HG03039 (cell line): ENCODE results near the gene ADAM19.
A peak's percentile ranks its signal among the peaks of the same experiment; 100 is the strongest.

ENCODE experiments used
- ATAC-seq: cut with Tn5 transposase; IDR thresholded peaks from one replicate; pipeline ENCODE4 v1.9.1; 2021; ENCODE audit warnings: mild to moderate bottlenecking, moderate library complexity; ENCODE audit not compliant: unreplicated experiment

Gene ADAM19

DNA sequence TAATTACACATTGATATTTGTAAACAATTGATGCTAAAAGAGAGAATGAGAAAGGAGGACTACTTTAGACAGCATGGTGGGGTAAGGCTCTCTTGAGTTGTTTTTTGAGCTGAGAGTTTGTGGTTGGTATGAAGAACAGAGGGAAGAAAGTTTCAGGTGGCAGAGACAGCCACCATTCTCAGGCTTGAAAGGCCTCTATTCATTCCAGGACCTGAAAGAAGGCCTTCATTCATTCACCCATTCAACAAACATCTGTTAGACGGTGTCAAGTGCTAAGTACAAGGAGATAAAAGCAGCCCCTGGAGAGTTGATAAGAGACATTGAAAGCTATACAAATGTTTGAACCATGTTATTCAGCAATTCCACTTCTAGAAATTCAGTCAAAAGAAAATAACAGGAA is 21.7 kb upstream of the ADAM19 start:
- ATAC-seq = no peak

DNA sequence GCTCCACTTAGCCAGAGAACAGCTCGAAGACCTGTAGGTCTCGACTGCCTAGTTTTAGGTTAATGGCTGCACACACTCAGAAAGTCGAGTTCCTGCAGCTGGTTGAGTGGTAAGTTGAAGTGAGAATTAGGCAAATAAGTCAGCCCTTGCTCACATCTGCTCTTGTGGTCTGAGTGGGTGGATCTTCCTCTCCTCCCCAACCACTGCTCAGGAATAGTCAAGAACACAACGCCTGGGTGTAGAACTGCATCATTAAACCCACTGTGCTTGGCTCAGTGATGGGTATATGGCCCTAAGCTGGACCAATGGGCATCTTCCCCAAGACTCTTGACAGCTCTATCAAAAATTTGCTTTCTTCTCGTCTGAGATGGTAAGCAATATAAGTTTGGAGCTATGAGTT is 20.9 kb upstream of the ADAM19 start:
- ATAC-seq = peak; percentile 68

DNA sequence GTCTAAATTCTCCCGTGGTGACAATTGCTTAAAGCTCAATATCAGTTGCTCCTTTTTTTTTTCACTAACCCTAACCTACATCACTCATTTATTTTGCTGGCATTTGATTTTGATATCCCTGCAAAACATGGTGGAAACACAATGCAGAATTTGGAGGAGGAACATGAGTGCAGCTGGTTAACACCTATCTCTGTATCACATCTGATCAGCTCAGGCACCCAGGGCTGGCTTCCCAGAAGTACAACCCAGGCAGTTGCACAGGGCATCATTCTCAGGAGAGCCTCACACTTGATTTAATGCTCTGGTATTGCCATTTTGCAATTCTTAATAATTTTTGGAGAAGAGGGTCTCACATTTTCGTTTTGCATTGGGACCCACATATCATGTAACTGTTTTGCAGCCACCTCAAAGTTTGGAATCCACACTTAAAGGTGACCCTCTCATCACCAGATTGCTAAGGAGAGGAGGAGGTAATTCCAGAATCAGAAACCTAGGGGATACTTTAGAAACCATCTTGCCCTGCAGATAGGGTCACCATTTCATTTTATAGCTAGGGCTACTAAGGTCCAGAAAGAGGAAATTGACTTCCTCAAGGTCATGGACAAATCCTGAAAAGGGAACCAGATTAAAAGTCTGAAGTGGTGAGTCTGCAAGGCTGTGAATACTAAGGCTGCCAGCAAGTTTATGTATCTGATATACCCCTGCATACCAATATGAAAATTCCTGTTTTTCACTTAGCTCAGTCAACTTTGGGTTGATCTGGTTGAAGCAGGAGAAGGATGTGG is 19.3 kb upstream of the ADAM19 start:
- no peak for ATAC-seq

DNA sequence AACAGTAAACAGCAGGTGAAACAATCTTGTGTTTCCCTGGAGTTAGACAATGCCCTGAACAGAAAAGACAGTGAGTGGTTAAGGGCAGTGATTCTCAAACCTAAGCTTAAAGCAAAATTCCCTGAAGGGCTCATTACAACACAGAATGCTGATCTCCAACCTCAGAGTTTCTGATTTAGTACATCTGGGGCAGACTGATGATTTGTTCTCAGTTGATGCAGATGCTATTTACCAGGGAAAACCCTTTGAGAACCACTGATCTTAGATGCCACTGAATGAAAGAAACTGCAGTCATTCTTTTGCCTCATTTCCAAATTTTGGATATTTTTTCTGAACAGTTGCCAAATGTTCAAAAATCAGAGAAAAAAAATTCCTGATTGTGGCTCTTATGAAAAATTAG is 18.7 kb upstream of the ADAM19 start:
- no peak for ATAC-seq

- no peak for ATAC-seq
Observed at GRCh38 chr5:157593052-157593757, 17.6 kb upstream of the ADAM19 start.

DNA sequence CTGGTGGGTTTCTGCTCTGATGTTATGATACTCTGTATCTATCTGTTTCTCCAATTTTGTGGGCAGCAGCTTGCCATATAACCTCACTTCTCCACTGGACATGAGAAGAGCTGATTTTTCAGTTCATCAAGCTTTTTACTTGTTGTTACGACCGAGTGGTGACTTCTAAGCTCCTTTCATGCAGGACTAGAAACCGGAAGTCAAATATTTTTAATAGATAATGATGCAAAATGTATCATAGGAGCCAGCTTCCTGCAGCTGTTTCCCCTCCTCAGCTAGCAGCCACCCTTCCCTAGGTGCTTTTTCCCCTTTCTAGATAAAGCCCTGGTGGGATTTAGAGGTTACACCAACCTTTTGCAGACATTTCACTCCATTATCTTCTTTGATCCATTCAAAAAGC is 17.0 kb upstream of the ADAM19 start:
- no peak for ATAC-seq

- ATAC-seq = no peak
Observed at GRCh38 chr5:157590478-157590877, 14.9 kb upstream of the ADAM19 start.

- ATAC-seq = no peak
Observed at GRCh38 chr5:157584628-157585027, 9.1 kb upstream of the ADAM19 start.

- ATAC-seq = peak; percentile 72
Observed at GRCh38 chr5:157582731-157583620, 7.4 kb upstream of the ADAM19 start.

- no peak for ATAC-seq
Observed at GRCh38 chr5:157581901-157582300, 6.3 kb upstream of the ADAM19 start.

GRCh38 chr5:157578079-157578780 is 2.7 kb upstream of the ADAM19 start:
- no peak for ATAC-seq

DNA sequence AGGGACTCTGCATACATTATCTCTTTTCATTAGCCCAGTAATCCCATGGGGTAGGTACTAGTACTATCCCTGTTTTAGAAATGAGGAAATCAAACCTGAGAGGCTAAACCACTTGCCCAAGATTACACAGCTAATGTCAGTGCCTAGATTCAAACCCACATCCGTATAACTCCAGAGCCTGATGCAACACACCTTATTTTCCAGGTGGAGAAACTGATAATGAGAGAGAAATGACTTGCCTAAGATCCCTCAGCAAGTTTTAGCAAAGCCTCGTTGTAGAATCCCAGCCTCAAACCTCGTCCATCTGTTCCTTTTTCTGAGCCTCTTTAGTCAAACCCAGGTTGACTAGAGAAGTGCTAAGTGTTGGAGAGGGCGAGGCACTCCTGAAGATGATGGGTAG is 1.1 kb upstream of the ADAM19 start:
- ATAC-seq = no peak

DNA sequence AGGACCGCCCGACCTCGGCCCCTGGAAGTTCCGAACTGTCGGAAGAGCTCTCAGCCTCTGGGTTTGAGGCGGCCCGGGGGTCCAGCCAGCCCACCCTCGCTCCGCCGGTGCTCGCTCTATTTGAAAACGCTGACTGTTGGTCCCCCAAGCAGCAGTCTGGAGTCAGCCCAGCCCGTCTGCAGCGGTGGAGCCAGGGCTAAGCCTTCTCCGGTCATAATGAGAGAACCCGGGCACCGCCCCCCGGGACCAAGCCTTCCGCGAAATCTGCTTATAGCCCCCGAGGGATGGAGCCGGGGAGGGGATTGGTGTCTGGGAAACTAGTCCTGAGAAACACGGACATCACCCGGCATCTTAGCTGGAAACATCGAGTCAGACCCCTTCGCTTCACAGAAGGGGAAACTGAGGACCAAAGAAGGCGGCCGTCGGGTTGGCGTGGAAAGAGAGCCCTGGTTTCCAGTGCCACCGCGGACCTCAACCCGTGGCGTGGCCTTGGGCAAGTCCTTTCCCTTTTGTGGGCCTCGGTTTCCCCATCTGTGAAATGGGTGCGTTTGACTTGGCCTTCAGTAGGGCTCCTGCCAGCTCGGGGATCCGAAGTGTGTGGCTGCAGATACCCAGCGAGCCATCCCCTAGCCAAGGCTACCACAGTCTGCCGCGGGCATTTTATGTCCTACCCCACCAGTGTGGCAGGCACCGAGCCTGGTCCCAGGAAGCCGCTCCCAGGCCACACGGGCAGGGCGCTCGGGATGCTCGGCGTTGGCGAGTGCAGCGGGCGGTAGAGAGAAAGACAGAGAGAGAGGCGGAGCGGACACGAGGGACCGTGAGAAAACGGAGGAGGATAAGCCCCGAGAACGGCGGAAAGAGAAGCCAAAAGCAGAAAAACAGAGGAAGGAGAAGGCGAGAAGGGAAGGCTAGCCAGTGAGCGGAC is 857 bp downstream of the ADAM19 start:
- peak; percentile 9 for ATAC-seq

- peak; percentile 77 for ATAC-seq
Observed at GRCh38 chr5:157571357-157571827, 4.2 kb downstream of the ADAM19 start.

DNA sequence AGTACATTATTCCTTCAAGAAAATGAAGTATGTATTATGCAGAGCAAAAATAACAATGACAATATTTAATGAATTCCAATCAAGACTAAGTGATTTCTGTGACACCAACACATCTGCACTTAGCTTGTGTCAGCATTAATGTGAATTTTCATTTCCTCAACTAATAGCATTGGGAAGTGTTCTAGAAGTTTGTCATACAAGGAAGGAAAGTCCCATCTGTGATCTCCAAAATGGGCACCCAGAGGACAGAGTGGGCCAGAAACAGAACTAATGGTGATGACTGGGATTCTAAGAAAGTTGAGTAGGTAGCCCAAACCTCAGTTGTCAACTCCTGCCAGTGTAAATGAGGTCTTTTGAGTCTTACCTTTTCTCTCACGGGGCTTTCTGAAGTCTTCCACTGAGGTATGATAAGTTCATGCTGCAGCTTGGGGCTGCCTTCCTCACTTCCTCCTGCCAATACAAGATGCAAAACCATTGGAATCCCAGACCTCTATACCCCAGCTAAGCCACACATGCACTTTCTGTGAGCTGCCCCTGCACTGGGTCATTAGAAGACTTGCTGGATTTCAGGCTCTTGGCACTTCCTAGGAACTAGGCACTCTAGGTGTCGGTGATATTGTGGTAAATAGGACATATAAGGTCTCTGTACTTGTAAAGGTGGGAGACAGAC is 4.9 kb downstream of the ADAM19 start:
- no peak for ATAC-seq

DNA sequence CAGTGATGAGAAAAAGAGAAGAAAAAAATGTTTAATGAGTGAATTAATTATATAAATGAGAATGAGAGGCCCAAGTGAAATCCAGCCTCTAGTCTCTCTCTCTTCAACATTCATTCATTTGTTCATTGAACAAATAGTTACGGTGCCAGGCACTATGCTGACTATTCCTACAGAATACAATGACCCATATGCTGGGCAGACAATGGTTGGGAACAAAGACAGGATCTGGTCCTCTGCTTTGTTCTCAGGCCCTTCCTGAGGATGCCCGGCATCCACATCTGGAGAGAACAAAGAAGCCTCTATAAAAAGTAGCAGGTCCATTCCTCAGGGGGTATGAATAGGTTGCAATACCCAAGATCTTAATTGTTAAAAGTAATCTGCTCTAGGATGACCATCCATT is 6.9 kb downstream of the ADAM19 start:
- ATAC-seq = no peak

GRCh38 chr5:157568222-157568621 is 7.4 kb downstream of the ADAM19 start:
- ATAC-seq = no peak

- ATAC-seq = no peak
Observed at GRCh38 chr5:157566902-157567489, 8.6 kb downstream of the ADAM19 start.
